ACC112 (cell line): ENCODE results near the gene ZBTB21.

ENCODE experiments used
- H2AFZ ChIP-seq: fragments of 200-600 bp; sonication (generic); one replicate; pipeline ENCODE4 v1.6.0; 2017; ENCODE audit warnings: antibody characterized with exemption, low read length; ENCODE audit not compliant: unreplicated experiment
- H3K27ac ChIP-seq: fragments of 200-600 bp; sonication (generic); 2 replicates; pipeline ENCODE4 v1.5.1; 2014; ENCODE audit warnings: low read depth, mild to moderate bottlenecking, antibody characterized with exemption, low read length, moderate library complexity
- H3K27me3 ChIP-seq: fragments of 200-600 bp; sonication (generic); 2 replicates; pipeline ENCODE4 v1.6.1; 2014; ENCODE audit warnings: mild to moderate bottlenecking, antibody characterized with exemption, low read length, moderate library complexity, mixed read lengths; ENCODE audit not compliant: insufficient read depth
- H3K36me3 ChIP-seq: fragments of 200-600 bp; sonication (generic); 2 replicates; pipeline ENCODE4 v1.6.1; 2016; ENCODE audit warnings: mild to moderate bottlenecking, antibody characterized with exemption, low read length, moderate library complexity, mixed read lengths; ENCODE audit not compliant: insufficient read depth
- H3K4me1 ChIP-seq: fragments of 200-600 bp; sonication (generic); one replicate; pipeline ENCODE4 v1.6.1; 2016; ENCODE audit warnings: low read length, mixed read lengths; ENCODE audit not compliant: insufficient read depth, unreplicated experiment, control insufficient read depth
- H3K4me3 ChIP-seq: fragments of 200-600 bp; sonication (generic); 2 replicates; pipeline ENCODE4 v1.5.1; 2014; ENCODE audit warnings: mild to moderate bottlenecking, low read depth, low read length
- H3K79me2 ChIP-seq: fragments of 200-600 bp; sonication (generic); one replicate; pipeline ENCODE4 v1.6.0; 2016; ENCODE audit warnings: low read length; ENCODE audit not compliant: control insufficient read depth, unreplicated experiment, insufficient read depth

Gene ZBTB21

GRCh38 chr21:42048870-42049577, 38.9 kb upstream of the ZBTB21 start:
- H3K4me1 ChIP-seq = peaks cover 6% of the 10 kb centered on the region

GRCh38 chr21:42047821-42048613, 37.9 kb upstream of the ZBTB21 start:
- Histone ChIP-seq H3K27me3 (peaks cover 2% of the 10 kb centered on the region; the same call in 1 of the 2 replicates), H3K27ac (peak overlapping the region; percentile 55), H3K36me3 (no peaks in the 10 kb centered on the region), H2AFZ (no peak overlapping the region), H3K4me1 (peaks cover 6% of the 10 kb centered on the region), H3K4me3 (no peak overlapping the region), H3K79me2 (no peaks in the 10 kb centered on the region)

More at GRCh38 chr21:42048870-42049577, 38.9 kb upstream of the ZBTB21 start:
- H3K4me3 ChIP-seq = no peak overlapping the region
- no peaks in the 10 kb centered on the region for H3K36me3 ChIP-seq
- H3K27ac ChIP-seq = no peak overlapping the region
- H2AFZ ChIP-seq = no peak overlapping the region
- peaks cover 6% of the 10 kb centered on the region; the same call in 1 of the 2 replicates for H3K27me3 ChIP-seq
- H3K79me2 ChIP-seq = no peaks in the 10 kb centered on the region

GRCh38 chr21:42044871-42045495, 34.8 kb upstream of the ZBTB21 start:
- no peaks in the 10 kb centered on the region for H3K27me3 ChIP-seq
- peaks cover 20% of the 10 kb centered on the region for H3K4me1 ChIP-seq
- H2AFZ ChIP-seq = no peak overlapping the region
- no peak overlapping the region for H3K4me3 ChIP-seq
- no peaks in the 10 kb centered on the region for H3K36me3 ChIP-seq
- no peaks in the 10 kb centered on the region for H3K79me2 ChIP-seq
- H3K27ac ChIP-seq = no peak overlapping the region

- no peaks in the 10 kb centered on the region for H3K27me3 ChIP-seq
- H2AFZ ChIP-seq = no peak overlapping the region
- H3K4me3 ChIP-seq = no peak overlapping the region
- H3K4me1 ChIP-seq = peaks cover 30% of the 10 kb centered on the region
- H3K27ac ChIP-seq = no peak overlapping the region
- H3K36me3 ChIP-seq = no peaks in the 10 kb centered on the region
- H3K79me2 ChIP-seq = no peaks in the 10 kb centered on the region
Measured at GRCh38 chr21:42043961-42044360, 33.8 kb upstream of the ZBTB21 start.

GRCh38 chr21:42043201-42043895, 33.2 kb upstream of the ZBTB21 start:
- Histone ChIP-seq H3K79me2 (no peaks in the 10 kb centered on the region), H3K36me3 (no peaks in the 10 kb centered on the region), H3K4me1 (peaks cover 28% of the 10 kb centered on the region), H3K4me3 (no peak overlapping the region), H3K27me3 (no peaks in the 10 kb centered on the region), H2AFZ (no peak overlapping the region), H3K27ac (no peak overlapping the region)

GRCh38 chr21:42042651-42043050, 32.5 kb upstream of the ZBTB21 start:
- no peaks in the 10 kb centered on the region for H3K27me3 ChIP-seq

DNA sequence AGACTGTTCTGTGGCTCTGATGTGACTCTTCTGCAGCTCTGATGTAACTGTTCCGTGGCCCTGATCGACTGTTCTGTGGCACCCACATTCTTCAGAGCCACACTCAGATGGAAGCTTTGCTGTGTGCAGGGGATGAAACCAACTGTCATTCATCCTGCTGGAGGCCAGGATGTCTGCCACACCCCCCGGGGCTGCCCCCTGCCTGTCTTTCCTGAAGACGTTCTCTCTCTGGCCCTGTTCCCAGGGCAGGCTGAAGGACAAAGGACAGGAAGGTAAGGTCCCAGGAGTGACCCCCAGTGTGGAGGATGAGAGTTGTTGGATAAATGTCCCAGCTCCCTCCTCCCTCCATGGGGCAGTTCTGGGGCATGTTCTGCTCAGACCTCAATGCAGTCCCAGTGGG, 31.6 kb upstream of the ZBTB21 start:
- Histone ChIP-seq H3K4me1 (peaks cover 27% of the 10 kb centered on the region), H3K27ac (no peak overlapping the region), H3K79me2 (no peaks in the 10 kb centered on the region), H3K27me3 (no peaks in the 10 kb centered on the region), H2AFZ (no peak overlapping the region), H3K4me3 (no peak overlapping the region), H3K36me3 (no peaks in the 10 kb centered on the region)

More at GRCh38 chr21:42042651-42043050, 32.5 kb upstream of the ZBTB21 start:
- Histone ChIP-seq H3K79me2 (no peaks in the 10 kb centered on the region), H3K27ac (no peak overlapping the region), H3K4me3 (no peak overlapping the region), H2AFZ (no peak overlapping the region), H3K4me1 (peaks cover 27% of the 10 kb centered on the region), H3K36me3 (no peaks in the 10 kb centered on the region)

DNA sequence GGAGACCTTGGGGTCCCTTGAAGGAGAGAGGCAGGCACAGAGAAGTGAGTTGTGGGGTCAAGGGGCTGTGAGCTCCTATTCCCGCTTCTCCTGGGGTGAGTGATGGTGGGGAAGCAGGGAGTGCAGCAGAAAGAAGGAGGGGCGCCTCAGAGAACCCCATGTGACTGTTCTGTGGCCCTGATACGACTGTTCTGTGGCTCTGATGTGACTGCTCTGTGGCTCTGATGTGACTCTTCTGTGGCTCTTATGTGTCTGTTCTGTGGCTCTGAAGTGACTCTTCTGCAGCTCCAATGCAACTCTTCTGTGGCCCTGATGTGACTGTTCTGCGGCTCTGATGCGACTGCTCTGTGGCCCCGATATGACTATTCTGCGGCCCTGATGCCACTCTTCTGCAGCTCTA, 31.1 kb upstream of the ZBTB21 start:
- Histone ChIP-seq H2AFZ (no peak overlapping the region), H3K27ac (peak overlapping the region; percentile 93), H3K4me1 (peaks cover 27% of the 10 kb centered on the region), H3K79me2 (no peaks in the 10 kb centered on the region), H3K4me3 (no peak overlapping the region), H3K27me3 (no peaks in the 10 kb centered on the region), H3K36me3 (no peaks in the 10 kb centered on the region)

GRCh38 chr21:42040411-42041180, 30.4 kb upstream of the ZBTB21 start:
- Histone ChIP-seq H3K36me3 (no peaks in the 10 kb centered on the region), H3K4me1 (peaks cover 27% of the 10 kb centered on the region), H3K4me3 (peak overlapping the region; percentile 8; the same call in 1 of the 2 replicates), H3K79me2 (no peaks in the 10 kb centered on the region), H2AFZ (peak overlapping the region; percentile 26), H3K27me3 (no peaks in the 10 kb centered on the region), H3K27ac (peak overlapping the region; percentile 93)
